Measurements from ENCODE around the gene RNF115. TPM values are rescaled to one million over a fixed set of nuclear protein-coding genes. Genes with fewer than 3 reads are reported as not detected.

Gene RNF115
- total RNA-seq, 4 donors from 2014 or later, result 37.8 to 46.3 (median 40.3) TPM

DNA sequence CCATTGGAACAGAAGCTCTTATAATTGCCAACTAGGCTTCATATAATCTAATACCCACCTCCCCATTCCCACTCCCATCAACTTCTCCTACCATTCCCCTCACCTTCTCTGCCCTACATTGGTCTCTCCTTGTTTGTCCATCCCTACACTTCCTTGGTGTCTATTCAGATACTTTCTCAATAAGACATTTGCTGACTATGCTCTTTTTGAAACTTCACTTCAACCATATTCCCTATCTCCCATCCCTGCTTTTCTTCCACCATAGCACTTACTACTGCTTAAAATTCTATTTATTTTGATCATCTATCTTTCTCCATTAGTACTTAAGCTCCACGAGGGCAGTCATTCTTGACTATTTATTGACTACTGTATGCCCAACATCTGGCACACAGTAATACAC is 64.2 kb downstream of the RNF115 start:
- Histone ChIP-seq H3K9me3 (no peaks in the 10 kb centered on the region), H3K27ac (replicated peaks in 1 of 4) (no peak overlapping the region), H3K36me3 (peaks cover 6 to 85% (median 60%) of the 10 kb centered on the region in 4 donors), H3K4me1 (peaks cover 0 to 17% (median 7%) of the 10 kb centered on the region in 4 donors), H3K27me3 (no peaks in the 10 kb centered on the region), H3K4me3 (no peak overlapping the region)
- intact Hi-C loops (cut with DNase I), result loop anchor here (10.0 kb wide), 1 partner anchor 65 kb away; the partner anchor contains the start of genes POLR3C and RNF115
- WGBS, result 88% methylated on average over 1 of the region's 1 CpG
- TF ChIP-seq EP300 (IDR thresholded peaks at IDR 0.05) (no peak), POLR2A (IDR thresholded peaks at IDR 0.05; ENCODE audit: low read depth) (no peak), POLR2AphosphoS5 (IDR thresholded peaks at IDR 0.05) (no peak)
- TF ChIP-seq, protein P1, sequence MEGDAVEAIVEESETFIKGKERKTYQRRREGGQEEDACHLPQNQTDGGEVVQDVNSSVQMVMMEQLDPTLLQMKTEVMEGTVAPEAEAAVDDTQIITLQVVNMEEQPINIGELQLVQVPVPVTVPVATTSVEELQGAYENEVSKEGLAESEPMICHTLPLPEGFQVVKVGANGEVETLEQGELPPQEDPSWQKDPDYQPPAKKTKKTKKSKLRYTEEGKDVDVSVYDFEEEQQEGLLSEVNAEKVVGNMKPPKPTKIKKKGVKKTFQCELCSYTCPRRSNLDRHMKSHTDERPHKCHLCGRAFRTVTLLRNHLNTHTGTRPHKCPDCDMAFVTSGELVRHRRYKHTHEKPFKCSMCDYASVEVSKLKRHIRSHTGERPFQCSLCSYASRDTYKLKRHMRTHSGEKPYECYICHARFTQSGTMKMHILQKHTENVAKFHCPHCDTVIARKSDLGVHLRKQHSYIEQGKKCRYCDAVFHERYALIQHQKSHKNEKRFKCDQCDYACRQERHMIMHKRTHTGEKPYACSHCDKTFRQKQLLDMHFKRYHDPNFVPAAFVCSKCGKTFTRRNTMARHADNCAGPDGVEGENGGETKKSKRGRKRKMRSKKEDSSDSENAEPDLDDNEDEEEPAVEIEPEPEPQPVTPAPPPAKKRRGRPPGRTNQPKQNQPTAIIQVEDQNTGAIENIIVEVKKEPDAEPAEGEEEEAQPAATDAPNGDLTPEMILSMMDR (IDR thresholded peaks at IDR 0.05), result no peak
- DNase-seq (ENCODE audit: extremely low spot score), result no peak

- peaks cover 0 to 17% (median 7%) of the 10 kb centered on the region in 4 donors for H3K4me1 ChIP-seq
- H3K27me3 ChIP-seq, result no peaks in the 10 kb centered on the region
- WGBS, result 100% methylated on average over 1 of the region's 1 CpG
- H3K9me3 ChIP-seq, result no peaks in the 10 kb centered on the region
- no peak overlapping the region for H3K4me3 ChIP-seq
- DNase-seq (ENCODE audit: extremely low spot score), result no peak
- H3K27ac ChIP-seq (replicated peaks in 1 of 4), result no peak overlapping the region
- intact Hi-C loops (cut with DNase I), result loop anchor here (10.0 kb wide), 1 partner anchor 66 kb away; the partner anchor contains the start of genes POLR3C and RNF115
- H3K36me3 ChIP-seq, result peaks cover 6 to 80% (median 55%) of the 10 kb centered on the region in 4 donors
- TF ChIP-seq POLR2AphosphoS5 (IDR thresholded peaks at IDR 0.05) (no peak), EP300 (IDR thresholded peaks at IDR 0.05) (no peak), POLR2A (IDR thresholded peaks at IDR 0.05; ENCODE audit: low read depth) (no peak)
- TF ChIP-seq, protein P1 (IDR thresholded peaks at IDR 0.05), result no peak
Measured at GRCh38 chr1:145758575-145758974, 65.3 kb downstream of the RNF115 start.

DNA sequence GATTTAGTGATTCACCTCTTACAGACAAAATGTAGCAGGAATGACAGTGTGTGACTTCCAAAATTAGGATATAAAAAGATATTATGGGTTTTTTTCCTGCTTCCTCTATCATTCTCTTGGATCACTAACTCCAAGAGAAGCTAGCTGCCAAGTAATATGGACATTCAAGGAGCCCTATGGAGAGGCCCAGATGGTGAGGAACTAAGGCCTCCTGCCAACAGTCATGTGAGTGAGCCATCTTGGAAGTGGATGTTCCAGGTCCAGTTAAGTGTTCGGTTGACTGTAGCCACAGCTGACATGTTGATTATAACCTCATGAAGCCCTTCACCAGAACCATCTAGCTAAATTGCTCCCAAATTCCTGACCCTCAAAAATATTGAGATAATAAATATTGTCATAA is 65.8 kb downstream of the RNF115 start:
- H3K36me3 ChIP-seq, result peaks cover 6 to 80% (median 58%) of the 10 kb centered on the region in 4 donors
- DNase-seq (ENCODE audit: extremely low spot score), result no peak
- H3K9me3 ChIP-seq, result no peaks in the 10 kb centered on the region
- no peak overlapping the region for H3K27ac ChIP-seq (replicated peaks in 1 of 4)
- TF ChIP-seq EP300 (IDR thresholded peaks at IDR 0.05) (no peak), POLR2A (IDR thresholded peaks at IDR 0.05; ENCODE audit: low read depth) (no peak)
- TF ChIP-seq, protein P1 (IDR thresholded peaks at IDR 0.05), result no peak
- intact Hi-C loops (cut with DNase I), result loop anchor here (10.0 kb wide), 1 partner anchor 67 kb away; the partner anchor contains the start of genes POLR3C and RNF115
- WGBS, result 100% methylated on average over 1 of the region's 1 CpG
- no peaks in the 10 kb centered on the region for H3K27me3 ChIP-seq
- H3K4me1 ChIP-seq, result peaks cover 0 to 17% (median 7%) of the 10 kb centered on the region in 4 donors
- H3K4me3 ChIP-seq, result no peak overlapping the region

DNA sequence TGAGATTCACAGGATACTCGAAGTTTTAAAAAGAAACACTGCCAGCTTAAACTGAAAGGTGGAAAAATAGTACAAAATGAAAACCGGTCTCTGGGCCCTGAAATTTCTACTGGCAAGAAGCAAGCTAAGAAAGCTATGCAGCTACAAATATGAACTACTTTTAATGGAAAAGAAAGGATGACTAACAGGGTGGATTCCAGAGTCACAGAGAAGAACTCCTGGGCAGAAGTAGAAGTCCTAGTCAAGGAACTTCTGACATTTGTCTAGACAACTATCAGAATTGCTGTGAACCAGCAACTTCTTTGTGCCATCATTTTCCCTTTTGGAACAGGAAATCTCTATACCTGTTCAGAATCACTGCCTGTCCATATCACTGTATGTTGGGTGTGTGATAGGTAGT is 66.5 kb downstream of the RNF115 start:
- H3K36me3 ChIP-seq, result peaks cover 6 to 85% (median 63%) of the 10 kb centered on the region in 4 donors
- H3K9me3 ChIP-seq, result no peaks in the 10 kb centered on the region
- H3K27ac ChIP-seq (replicated peaks in 1 of 4), result no peak overlapping the region
- WGBS, result 69% methylated on average over 2 of the region's 2 CpGs
- H3K27me3 ChIP-seq, result no peaks in the 10 kb centered on the region
- TF ChIP-seq POLR2A (IDR thresholded peaks at IDR 0.05; ENCODE audit: low read depth), result no peak
- no peak for TF ChIP-seq EP300 (IDR thresholded peaks at IDR 0.05)
- no peak for TF ChIP-seq POLR2AphosphoS5 (IDR thresholded peaks at IDR 0.05)
- TF ChIP-seq, protein P1 (IDR thresholded peaks at IDR 0.05), result no peak
- H3K4me3 ChIP-seq, result no peak overlapping the region
- H3K4me1 ChIP-seq, result peaks cover 4 to 18% (median 11%) of the 10 kb centered on the region in 4 donors
- intact Hi-C loops (cut with DNase I), result loop anchor here (10.0 kb wide), 1 partner anchor 67 kb away; the partner anchor contains the start of genes POLR3C and RNF115
- DNase-seq (ENCODE audit: extremely low spot score), result no peak

Measured in esophagus muscularis mucosa (tissue), 4 donors.